Omental fat pad (tissue), 4 donors: ENCODE results near the gene SCP2. TPM values are rescaled to one million over a fixed set of nuclear protein-coding genes. Genes with fewer than 3 reads are reported as not detected.

Source experiments
- ATAC-seq: fragments of 150-250 bp; one replicate; pipeline ENCODE4 v1.9.1; 2016; ENCODE audit warnings: mild to moderate bottlenecking, moderate library complexity; ENCODE audit not compliant: low FRiP score
- DNase-seq: peaks from one replicate; pipeline ENCODE4 v3.0.0-alpha.2; 2019; ENCODE audit warnings: low spot score
- CTCF ChIP-seq, 3 donors: fragments of 450-650 bp; IDR thresholded peaks; one replicate each; pipeline ENCODE4 v1.5.1; 2016 to 2017; ENCODE audit warnings: antibody characterized with exemption in 3 of 3, mild to moderate bottlenecking in 3 of 3, moderate library complexity in 2 of 3
- total RNA-seq, 4 donors: library from RNA; depleted of rRNA; stranded (reverse); fragments of >200 nt; gene quantifications; one replicate each; pipeline ENCODE4 v1.1.0, GENCODE V29; 2016

SCP2 gene
- total RNA-seq, 4 donors from 2014 or later = 92.7 to 174 (median 126) TPM

DNA sequence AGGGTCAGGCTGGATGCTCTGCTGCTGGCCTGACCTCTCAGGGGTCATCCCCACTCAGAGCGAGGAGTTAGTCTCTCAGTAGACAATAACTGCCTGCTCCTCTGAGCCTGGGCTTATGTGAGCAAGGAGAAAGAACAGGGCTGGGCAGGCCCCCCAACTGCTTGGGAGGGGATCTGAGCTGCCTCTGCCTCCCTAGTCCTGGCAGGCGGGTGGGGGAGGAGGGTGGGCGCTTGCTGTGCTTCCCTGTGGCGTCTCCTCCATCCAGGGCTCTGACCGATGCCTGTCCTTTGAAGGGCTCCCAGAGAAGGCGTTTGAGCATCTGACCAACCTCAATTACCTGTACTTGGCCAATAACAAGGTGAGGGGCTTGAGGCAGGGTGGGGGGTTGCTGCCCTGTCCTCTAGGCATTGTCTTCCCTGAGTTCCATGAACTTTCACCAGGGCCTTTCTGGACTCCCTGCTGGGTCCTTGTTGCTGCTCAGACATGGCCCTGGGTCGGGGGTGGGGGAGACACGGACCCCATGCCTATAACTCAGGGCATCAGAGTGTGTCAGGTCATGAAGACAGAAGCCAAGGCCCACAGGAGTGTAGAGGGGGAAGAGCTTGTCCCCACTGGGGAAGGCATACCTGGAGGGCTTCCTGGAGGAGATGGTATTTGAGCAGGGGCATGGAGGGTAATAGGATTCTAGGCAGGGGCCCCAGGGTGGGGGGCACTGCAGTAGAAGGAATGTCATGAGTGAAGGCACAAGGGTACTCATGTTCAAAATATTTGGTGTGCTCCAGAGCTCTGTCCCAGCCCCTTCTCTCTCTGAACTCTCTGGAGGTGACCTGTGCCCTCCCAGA, 147.5 kb downstream of the SCP2 start:
- no peak for ATAC-seq
- TF ChIP-seq CTCF (IDR thresholded peaks at IDR 0.05) = no peak
- peak; percentile 4 for DNase-seq

DNA sequence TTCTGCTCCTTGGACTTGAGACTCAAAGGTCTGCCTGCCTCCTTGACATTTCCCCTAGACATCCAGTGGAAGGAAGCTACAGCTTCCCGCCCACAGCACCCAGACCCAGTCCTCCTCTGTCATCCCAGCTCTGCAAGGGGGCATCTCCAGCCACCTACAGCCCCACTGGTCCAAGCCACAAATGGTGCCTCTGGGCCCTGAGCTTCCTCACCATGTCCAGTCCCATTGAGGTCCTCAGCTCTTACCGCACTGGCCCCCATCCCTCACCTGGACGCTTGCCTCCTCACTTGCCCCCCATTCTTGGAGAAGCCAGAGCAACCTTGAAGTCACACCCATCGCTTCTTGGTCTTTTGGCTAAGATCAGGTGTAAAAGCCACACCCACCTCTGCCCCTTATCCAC, 148.1 kb downstream of the SCP2 start:
- ATAC-seq (no peak), DNase-seq (peak; percentile 14)
- TF ChIP-seq CTCF (IDR thresholded peaks at IDR 0.05) = no peak

GRCh38 chr1:53075761-53076163, 148.7 kb downstream of the SCP2 start:
- no peak for TF ChIP-seq CTCF (IDR thresholded peaks at IDR 0.05)
- DNase-seq (no peak), ATAC-seq (no peak)

- TF ChIP-seq CTCF (IDR thresholded peaks at IDR 0.05) = no peak
- ATAC-seq (no peak), DNase-seq (no peak)
Measured at GRCh38 chr1:53076165-53076564, 149.1 kb downstream of the SCP2 start.

GRCh38 chr1:53076721-53077598, 149.9 kb downstream of the SCP2 start:
- DNase-seq (no peak), ATAC-seq (no peak)
- no peak for TF ChIP-seq CTCF (IDR thresholded peaks at IDR 0.05)

DNA sequence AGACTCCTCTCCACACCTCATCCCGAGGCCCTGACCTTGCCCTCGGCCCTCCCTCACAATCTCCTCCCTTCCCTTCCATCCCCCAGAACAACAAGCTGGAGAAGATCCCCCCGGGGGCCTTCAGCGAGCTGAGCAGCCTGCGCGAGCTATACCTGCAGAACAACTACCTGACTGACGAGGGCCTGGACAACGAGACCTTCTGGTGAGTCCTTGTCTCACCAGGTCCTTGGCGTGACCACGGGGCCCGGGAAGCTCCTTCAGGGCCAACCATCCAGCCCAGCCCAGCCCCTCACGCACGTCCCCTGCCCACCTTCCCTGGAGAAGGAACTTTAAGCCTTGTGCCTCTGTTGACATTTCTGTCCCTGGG, 150.5 kb downstream of the SCP2 start:
- DNase-seq (no peak), ATAC-seq (no peak)
- TF ChIP-seq CTCF (IDR thresholded peaks at IDR 0.05) = no peak
